ENCODE data around the gene EMID1.

GRCh38 chr22:29216873-29217666 is 11.4 kb downstream of the EMID1 start:
- no peak for TF ChIP-seq EP300 (IDR thresholded peaks at IDR 0.05; ENCODE audit: low read depth)
- no peak for TF ChIP-seq POLR2A (IDR thresholded peaks at IDR 0.05)
- TF ChIP-seq CTCF (IDR thresholded peaks at IDR 0.05), result no peak
- TF ChIP-seq POLR2AphosphoS5 (IDR thresholded peaks at IDR 0.05), result no peak
